ENCODE results near the gene RPL12.

The RPL12 gene

DNA sequence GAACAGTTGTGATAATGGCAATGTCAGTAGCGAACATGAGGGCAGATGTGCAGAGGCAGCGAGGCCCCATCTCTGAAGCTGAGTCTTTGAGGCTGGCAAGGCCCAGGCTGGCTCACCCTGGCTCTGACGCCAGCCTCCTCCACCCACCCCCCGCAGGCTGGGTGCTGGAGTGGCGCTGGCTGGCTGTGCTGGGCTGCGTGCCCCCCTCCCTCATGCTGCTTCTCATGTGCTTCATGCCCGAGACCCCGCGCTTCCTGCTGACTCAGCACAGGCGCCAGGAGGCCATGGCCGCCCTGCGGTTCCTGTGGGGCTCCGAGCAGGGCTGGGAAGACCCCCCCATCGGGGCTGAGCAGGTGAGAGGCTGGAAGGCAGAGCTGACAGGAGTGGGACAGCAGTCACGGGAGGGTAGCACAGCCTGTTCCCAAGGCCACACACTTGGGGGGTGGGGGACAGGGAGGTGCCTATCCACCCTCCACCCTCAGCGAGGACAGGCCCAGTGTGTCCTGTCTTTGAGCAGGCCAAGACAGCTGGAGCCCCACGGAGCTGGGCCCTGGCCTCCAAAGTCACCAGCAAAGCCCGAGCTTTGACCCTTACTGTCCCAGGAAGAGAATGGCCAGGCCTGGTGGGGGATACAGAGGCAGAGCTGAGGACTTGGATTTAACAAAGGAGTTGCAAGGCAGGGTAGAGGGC lies 48.7 kb downstream of the RPL12 start:
- DNase-seq, result no peak

DNA sequence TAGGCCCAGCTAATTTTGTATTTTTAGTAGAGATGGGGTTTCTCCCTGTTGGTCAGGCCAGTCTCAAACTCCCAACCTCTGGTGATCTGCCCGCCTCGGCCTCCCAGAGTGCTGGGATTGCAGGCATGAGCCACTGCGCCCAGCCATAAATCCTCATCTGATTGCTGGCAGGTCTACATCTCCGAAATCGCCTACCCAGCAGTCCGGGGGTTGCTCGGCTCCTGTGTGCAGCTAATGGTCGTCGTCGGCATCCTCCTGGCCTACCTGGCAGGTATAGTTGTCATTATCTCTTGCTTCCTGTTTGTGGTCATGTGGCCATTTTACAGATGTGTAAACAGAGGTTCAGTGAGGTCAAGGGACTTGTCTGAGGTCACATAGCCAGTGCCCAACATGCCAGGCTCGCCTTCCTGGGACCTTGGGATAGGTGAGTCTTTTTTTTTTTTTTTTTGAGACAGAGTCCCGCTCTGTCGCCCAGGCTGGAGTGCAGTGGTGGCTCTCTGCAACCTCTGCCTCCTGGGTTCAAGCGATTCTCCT lies 51.4 kb downstream of the RPL12 start:
- DNase-seq, result no peak

DNA sequence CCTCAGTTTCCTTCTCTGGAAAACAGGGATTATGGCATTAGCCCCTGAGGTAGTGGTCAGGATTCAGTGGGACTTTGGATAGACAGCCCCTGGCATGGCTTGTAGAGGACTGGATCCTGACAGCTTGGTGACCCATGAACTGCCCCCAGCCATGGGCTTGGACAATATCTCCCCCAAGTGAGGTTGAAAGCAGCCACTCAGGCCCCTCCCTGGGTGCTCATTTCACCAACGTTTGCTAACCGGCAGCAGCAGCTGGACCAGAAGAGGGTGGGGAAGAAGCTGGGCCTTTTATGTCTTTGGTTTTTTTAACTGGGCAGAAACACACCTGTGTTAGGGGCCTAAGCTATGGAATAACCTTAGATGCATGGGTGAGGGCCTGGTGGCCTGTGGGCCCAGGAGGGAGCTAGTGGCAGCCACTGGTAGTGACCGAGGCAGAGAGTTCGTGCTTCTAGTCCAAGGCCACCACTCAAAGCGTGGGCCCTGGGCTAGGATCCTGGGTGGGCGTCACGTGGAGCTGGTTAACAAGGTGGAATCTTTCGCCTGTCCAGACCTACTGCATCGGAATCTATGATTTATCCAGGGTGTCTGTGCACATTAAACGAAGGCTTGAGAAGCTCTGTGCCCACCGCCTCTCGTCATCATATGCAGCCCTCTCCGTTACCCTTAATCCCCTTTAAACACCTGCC lies 52.3 kb downstream of the RPL12 start:
- DNase-seq, result no peak

DNA sequence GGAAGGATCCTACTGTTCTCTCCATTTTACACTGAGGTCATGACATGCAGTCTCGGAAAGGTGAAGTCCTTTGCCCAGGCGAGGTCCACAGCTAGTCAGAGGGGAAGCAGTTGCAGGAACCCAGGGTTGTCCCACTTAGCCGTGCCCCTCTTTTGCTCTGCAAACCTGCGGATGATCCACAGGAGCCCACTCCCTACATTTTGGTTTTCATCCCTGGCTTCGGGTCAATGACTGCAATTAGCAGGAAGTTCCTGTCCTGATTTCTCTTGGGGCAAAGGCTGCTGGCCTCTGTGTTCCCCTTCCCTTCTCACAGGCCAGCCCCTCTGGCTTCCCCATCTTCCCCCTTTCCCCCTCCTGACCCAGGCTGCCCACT lies 52.9 kb downstream of the RPL12 start:
- DNase-seq, result no peak

Data from NCI-H2107 (cell line).